Right atrium auricular region (tissue), 2 donors: ENCODE data around the gene C11orf16. TPM values are rescaled to one million over a fixed set of nuclear protein-coding genes. Genes with fewer than 3 reads are reported as not detected.

Source experiments
- DNase-seq: peaks from one replicate; pipeline ENCODE4 v3.0.0-alpha.2; 2019; ENCODE audit warnings: low spot score
- H3K27ac ChIP-seq, 2 donors: fragments of 200-600 bp; sonication (generic); 1 replicate in 1 of 2; 2 replicates in 1 of 2; pipeline ENCODE4 v1.5.1; 2016 to 2019
- H3K27me3 ChIP-seq, 2 donors: fragments of 200-600 bp; sonication (generic); one replicate each; pipeline versions ENCODE4 v1.5.1 to v1.6.0; 2017 to 2019
- H3K36me3 ChIP-seq: fragments of 200-600 bp; sonication (generic); one replicate; pipeline ENCODE4 v1.5.1; 2016
- H3K4me1 ChIP-seq, 2 donors: fragments of 200-600 bp; sonication (generic); one replicate each; pipeline versions ENCODE4 v1.5.1 to v1.6.0; 2017 to 2019
- H3K4me3 ChIP-seq, 2 donors: fragments of 200-600 bp; sonication (generic); 1 replicate in 1 of 2; 2 replicates in 1 of 2; pipeline ENCODE4 v1.5.1; 2017 to 2019; ENCODE audit warnings: mild to moderate bottlenecking in 1 of 2, moderate library complexity in 1 of 2
- H3K9me3 ChIP-seq, 2 donors: fragments of 200-600 bp; sonication (generic); one replicate each; pipeline ENCODE4 v1.5.1; 2019
- total RNA-seq, 2 donors: library from RNA; depleted of rRNA; stranded (reverse); fragments of >200 nt; gene quantifications; one replicate each; pipeline ENCODE4 v1.1.0, GENCODE V29; 2016
- TF ChIP-seq, protein P1 (sequence below), 2 donors: fragments of 200-600 bp; sonication (generic); IDR thresholded peaks; one replicate each; pipeline ENCODE4 v1.5.1; 2019; ENCODE audit warnings: antibody characterized with exemption in 2 of 2

The C11orf16 gene
- total RNA-seq, 2 donors from 2014 or later = not detected

DNA sequence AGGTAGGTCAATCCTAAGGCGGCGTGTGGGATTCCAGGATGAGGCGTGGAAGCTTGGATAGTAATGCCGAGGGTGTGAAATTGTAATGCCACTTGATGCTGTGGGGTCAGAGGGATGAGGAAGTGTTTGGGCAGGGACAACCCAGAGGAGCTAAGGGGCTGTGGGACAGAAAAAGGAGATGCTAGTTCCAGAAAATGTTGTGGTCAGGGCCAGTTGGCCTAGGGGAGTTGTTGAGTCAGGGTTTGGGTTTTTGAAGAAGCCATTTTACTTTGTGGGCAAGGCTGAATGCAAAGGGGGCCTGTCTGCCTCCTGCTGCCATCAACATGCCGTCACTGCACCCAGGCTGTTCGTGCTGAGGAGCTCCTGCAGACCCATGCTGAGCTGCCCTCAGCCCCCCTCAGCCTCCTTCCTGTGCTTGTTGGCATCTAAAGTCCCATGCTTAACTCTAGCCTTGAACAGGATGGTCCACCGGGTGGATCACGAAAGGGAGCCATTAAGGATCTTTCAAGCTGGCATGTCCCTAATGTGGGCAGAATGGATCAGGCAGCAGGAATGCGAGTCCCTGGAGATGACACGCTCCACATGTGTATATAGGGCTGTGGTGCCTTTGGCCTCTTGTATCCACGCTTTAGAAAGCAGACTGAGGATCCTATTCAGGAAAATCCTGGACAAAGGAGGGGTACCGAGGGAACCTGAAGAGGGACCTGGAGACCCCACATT lies 2.1 kb downstream of the C11orf16 start:
- Histone ChIP-seq H3K27me3 (no peaks in the 10 kb centered on the region), H3K36me3 (no peaks in the 10 kb centered on the region), H3K4me1 (no peaks in the 10 kb centered on the region), H3K9me3 (no peaks in the 10 kb centered on the region), H3K27ac (no peak overlapping the region), H3K4me3 (no peak overlapping the region)
- DNase-seq = no peak
- TF ChIP-seq, protein P1, sequence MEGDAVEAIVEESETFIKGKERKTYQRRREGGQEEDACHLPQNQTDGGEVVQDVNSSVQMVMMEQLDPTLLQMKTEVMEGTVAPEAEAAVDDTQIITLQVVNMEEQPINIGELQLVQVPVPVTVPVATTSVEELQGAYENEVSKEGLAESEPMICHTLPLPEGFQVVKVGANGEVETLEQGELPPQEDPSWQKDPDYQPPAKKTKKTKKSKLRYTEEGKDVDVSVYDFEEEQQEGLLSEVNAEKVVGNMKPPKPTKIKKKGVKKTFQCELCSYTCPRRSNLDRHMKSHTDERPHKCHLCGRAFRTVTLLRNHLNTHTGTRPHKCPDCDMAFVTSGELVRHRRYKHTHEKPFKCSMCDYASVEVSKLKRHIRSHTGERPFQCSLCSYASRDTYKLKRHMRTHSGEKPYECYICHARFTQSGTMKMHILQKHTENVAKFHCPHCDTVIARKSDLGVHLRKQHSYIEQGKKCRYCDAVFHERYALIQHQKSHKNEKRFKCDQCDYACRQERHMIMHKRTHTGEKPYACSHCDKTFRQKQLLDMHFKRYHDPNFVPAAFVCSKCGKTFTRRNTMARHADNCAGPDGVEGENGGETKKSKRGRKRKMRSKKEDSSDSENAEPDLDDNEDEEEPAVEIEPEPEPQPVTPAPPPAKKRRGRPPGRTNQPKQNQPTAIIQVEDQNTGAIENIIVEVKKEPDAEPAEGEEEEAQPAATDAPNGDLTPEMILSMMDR (IDR thresholded peaks at IDR 0.05) = no peak

DNA sequence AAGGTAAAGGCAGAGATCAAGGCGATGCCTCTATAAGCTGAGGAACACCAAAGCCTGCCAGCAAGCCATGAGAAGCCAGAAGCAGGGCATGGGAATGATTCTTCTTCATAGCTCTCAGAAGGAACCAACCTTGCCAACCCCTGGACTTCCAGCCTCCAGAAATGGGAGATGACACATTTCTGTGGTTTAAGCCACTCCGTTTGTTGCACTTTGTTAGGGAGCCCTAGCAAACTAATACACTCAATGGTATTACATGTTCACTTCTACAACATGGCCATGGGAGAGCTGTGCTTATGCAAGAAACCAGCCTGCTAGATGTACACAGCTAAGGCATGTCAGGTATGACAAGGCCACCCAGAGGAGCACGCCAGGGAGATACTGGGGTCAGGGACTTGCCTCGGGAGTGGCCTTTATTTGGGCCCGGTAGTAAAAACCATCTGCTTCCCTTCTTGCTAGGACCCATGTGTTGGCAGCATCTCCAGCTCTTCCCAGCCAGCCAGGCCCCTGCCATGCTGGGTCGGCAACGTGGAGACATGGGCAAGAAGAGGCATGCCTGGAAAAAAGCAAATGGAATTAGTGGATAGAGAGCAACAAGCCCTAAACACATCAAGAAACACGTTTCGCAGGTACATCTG lies 3.6 kb downstream of the C11orf16 start:
- no peak for DNase-seq

DNA sequence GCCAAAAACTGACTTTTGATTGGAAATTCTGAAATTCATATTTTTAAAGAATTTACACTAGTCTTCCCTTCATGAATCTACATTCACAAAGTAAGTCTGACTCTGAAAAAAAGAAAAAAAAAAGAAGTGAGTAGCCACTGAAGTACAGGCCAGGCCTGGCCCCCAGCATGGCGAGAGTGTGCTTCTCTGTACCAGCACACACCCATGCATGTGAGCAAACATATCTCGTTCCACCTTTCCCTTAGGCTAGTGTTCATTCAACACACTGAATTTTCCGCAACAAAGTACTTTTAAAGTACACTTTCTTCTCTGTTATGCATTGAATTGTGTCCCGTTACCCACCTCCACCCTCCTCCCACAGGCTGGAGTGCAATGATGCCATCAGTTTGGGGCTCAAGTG lies 4.5 kb downstream of the C11orf16 start:
- Histone ChIP-seq H3K4me1 (no peaks in the 10 kb centered on the region), H3K9me3 (no peaks in the 10 kb centered on the region), H3K27me3 (no peaks in the 10 kb centered on the region), H3K27ac (no peak overlapping the region), H3K36me3 (peaks cover under 1% of the 10 kb centered on the region), H3K4me3 (no peak overlapping the region)
- DNase-seq = no peak
- TF ChIP-seq, protein P1 (IDR thresholded peaks at IDR 0.05) = no peak

More for the DNA sequence above, 3.6 kb downstream of the C11orf16 start:
- no peak overlapping the region for H3K4me3 ChIP-seq
- H3K36me3 ChIP-seq = no peaks in the 10 kb centered on the region
- H3K27me3 ChIP-seq = no peaks in the 10 kb centered on the region
- no peaks in the 10 kb centered on the region for H3K4me1 ChIP-seq
- H3K9me3 ChIP-seq = no peaks in the 10 kb centered on the region
- H3K27ac ChIP-seq = no peak overlapping the region
- TF ChIP-seq, protein P1 (IDR thresholded peaks at IDR 0.05) = no peak

DNA sequence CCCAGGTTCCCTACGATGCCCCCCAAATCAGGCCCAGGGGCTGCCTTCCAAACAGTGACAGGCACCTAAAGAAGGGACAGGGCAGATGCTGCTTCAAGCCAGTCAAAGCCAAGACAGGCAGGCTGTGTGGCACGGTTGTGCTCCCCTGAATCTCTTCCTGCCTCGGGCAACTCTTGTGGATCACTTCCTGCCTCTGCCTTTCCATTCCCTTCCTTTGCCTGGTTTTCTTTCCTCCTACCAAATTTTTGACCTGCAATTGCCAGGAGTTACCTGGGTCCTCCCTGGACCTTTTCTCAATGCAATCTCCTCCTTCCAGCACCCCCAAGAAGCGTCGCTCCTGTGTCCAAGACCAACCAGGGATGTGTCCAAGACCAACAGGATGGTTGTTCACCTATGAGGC lies 5.5 kb downstream of the C11orf16 start:
- TF ChIP-seq, protein P1 (IDR thresholded peaks at IDR 0.05) = no peak
- no peaks in the 10 kb centered on the region for H3K27me3 ChIP-seq
- DNase-seq = no peak
- H3K36me3 ChIP-seq = peaks cover 9% of the 10 kb centered on the region
- H3K4me3 ChIP-seq = no peak overlapping the region
- H3K27ac ChIP-seq = no peak overlapping the region
- H3K9me3 ChIP-seq = no peaks in the 10 kb centered on the region
- H3K4me1 ChIP-seq = no peaks in the 10 kb centered on the region

DNA sequence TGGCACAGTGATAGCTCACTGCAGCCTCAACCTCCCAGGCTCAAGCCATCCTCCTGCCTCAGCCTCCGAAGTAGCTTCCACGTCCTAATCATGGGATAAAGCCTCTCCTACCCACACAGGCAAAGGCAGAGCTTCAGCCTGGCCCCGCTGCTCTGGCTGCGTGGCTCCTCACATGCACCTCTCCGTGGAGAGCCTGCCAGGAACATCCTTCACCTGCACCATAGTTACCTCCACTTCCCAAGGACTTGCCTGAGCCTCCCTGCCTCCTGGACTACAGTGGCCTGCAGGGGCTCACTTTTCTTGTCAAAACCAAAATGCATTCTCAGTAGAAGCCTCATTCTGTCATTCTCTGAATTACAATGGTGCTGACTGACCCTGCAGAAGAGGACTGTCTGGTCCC lies 6.5 kb downstream of the C11orf16 start:
- Histone ChIP-seq H3K27ac (no peak overlapping the region), H3K4me3 (no peak overlapping the region), H3K9me3 (no peaks in the 10 kb centered on the region), H3K36me3 (peaks cover 17% of the 10 kb centered on the region), H3K27me3 (no peaks in the 10 kb centered on the region), H3K4me1 (no peaks in the 10 kb centered on the region)
- TF ChIP-seq, protein P1 (IDR thresholded peaks at IDR 0.05) = no peak
- DNase-seq = no peak
